Muscle layer of duodenum (tissue), 2 donors: ENCODE results near the gene INO80B.
"Not testable (repeated sequence)": the region's sequence is repeated elsewhere in the genome, so short reads cannot be mapped to it uniquely, and the experiment has no call there.

Experiments used
- H3K27ac ChIP-seq: one replicate; pipeline ENCODE4 v1.7.0; 2013; ENCODE audit warnings: mild to moderate bottlenecking, low read length
- H3K27me3 ChIP-seq: one replicate; pipeline ENCODE4 v1.7.0; 2013; ENCODE audit warnings: low read depth, mild to moderate bottlenecking, control low read depth, low read length
- H3K36me3 ChIP-seq, 2 donors: one replicate each; pipeline ENCODE4 v1.7.0; 2013; ENCODE audit warnings: low read length in 2 of 2, control low read depth in 1 of 2, mild to moderate bottlenecking in 1 of 2; ENCODE audit not compliant: insufficient read depth in 2 of 2, control insufficient read depth in 1 of 2
- H3K4me1 ChIP-seq, 2 donors: one replicate each; pipeline ENCODE4 v1.7.0; 2013; ENCODE audit warnings: low read length in 2 of 2, mild to moderate bottlenecking in 2 of 2, control low read depth in 1 of 2, moderate library complexity in 1 of 2; ENCODE audit not compliant: insufficient read depth in 2 of 2, control insufficient read depth in 1 of 2
- H3K4me3 ChIP-seq, 2 donors: one replicate each; pipeline ENCODE4 v1.7.0; 2013; ENCODE audit warnings: low read length in 2 of 2, low read depth in 1 of 2, mild to moderate bottlenecking in 1 of 2
- H3K9me3 ChIP-seq, 2 donors: one replicate each; pipeline ENCODE4 v1.7.0; 2013; ENCODE audit warnings: low read length in 2 of 2, control low read depth in 1 of 2, mild to moderate bottlenecking in 1 of 2; ENCODE audit not compliant: control insufficient read depth in 1 of 2
- donor health status: healthy.

INO80B gene

DNA sequence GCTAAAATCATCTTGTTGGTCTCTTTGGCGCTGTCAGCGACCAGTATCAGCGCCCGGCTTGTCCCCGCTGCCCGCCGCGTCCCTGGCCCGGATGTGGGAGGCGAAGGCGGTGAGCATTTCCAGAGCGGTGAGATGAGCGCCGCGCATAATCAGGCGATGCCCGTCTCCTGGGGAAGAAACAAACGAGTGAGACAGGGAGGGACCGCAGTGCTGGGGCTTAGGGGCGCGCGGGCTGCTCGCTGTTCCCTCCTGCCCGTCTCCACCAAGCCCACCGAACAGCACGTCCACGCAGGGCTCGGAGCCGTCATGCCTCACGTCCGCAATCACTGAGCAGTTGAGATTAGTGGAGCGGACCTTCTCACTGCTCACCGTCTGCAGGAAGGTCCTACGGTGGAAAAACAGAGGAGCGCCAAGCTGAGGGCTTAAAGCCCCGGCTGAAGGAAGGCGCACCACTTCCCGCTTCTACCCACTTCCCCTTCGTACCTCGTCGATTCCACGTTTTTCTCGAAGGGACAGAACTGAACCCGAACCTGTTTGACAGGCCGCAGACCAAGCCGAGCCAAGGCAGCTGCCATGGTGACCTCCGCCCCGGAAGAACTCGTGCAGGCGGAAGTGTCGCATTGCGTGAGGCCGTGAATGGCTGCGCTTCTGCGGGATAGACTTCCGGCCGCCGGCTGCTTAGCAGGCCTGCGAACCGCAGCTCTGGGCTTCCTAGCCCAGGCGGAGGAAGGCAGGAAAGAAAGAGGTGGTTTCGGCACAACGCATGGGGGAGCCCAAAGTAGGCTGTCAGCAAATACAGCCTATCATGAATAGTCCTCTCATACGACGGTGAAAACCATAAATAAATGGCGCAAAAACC is 17.4 kb downstream of the INO80B start, which contains the start of gene MRPL53:
TSS of gene MRPL53 (minus strand) at position 595 of the 859 bp plus-strand sequence. CDS start at position 575, 20 bp downstream.
- Histone ChIP-seq H3K36me3 (peaks cover 15 to 21% of the 10 kb centered on the region in 2 donors), H3K9me3 (no peaks in the 10 kb centered on the region), H3K27me3 (no peaks in the 10 kb centered on the region), H3K27ac (peak within 1 kb of the TSS; percentile 94), H3K4me1 (peaks cover 8 to 17% of the 10 kb centered on the region in 2 donors), H3K4me3 (peak within 1 kb of the TSS; percentile 85 to 94)

DNA sequence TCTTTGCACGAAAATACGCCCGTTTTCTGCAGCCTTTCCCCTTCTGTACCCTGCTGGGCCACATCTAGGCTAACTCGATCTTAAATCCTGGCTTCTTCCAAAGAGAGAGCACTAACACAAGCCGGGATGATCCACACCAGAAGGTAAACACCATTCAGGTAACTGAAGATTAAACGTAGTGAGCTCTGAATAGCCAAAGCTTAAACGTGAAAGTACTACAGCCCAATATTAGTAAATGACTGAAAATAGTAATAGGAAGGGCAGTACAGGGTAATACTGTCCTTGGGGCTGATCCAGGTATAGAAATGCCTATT is 18.0 kb downstream of the INO80B start:
- Histone ChIP-seq H3K27ac (peak overlapping the region; percentile 94), H3K4me1 (peaks cover 8 to 17% of the 10 kb centered on the region in 2 donors), H3K9me3 (no peaks in the 10 kb centered on the region), H3K36me3 (peaks cover 19 to 21% of the 10 kb centered on the region in 2 donors), H3K27me3 (no peaks in the 10 kb centered on the region), H3K4me3 (peak overlapping the region; percentile 85 to 94)

- H3K9me3 ChIP-seq = no peaks in the 10 kb centered on the region
- H3K4me1 ChIP-seq = peaks cover 8 to 17% of the 10 kb centered on the region in 2 donors
- no peak overlapping the region for H3K27ac ChIP-seq
- no peak overlapping the region for H3K4me3 ChIP-seq
- H3K36me3 ChIP-seq = peaks cover 19 to 21% of the 10 kb centered on the region in 2 donors
- H3K27me3 ChIP-seq = no peaks in the 10 kb centered on the region
Observed at GRCh38 chr2:74474481-74474880, 19.6 kb downstream of the INO80B start.

- peaks cover 8 to 17% of the 10 kb centered on the region in 2 donors for H3K4me1 ChIP-seq
Observed at GRCh38 chr2:74474899-74475298, 20.0 kb downstream of the INO80B start.

DNA sequence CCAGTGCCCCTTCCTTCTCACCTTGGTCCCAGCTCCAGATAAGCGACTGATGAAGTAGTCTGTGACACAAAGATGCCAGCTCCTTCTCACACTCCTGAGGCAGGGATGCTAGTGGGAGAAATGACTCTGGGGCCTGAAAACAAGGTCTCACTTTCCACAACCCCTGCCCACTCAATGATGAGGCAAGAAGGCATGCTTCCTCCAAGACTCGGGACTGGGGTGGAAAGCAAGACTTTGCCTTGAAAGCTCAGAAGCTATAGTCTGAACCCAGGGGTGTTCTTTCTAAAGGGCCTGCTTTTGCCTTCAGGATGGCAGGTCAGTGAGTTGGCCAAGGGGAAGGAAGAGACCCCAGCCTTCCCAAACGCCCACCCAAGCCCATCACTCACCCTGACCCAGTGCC is 26.5 kb downstream of the INO80B start:
- H3K27me3 ChIP-seq = no peaks in the 10 kb centered on the region
- no peaks in the 10 kb centered on the region for H3K9me3 ChIP-seq
- no peak overlapping the region for H3K27ac ChIP-seq
- H3K4me1 ChIP-seq = peaks cover 13 to 30% of the 10 kb centered on the region in 2 donors
- H3K4me3 ChIP-seq = peak overlapping the region; percentile 98
- peaks cover 11 to 13% of the 10 kb centered on the region in 2 donors for H3K36me3 ChIP-seq

More at GRCh38 chr2:74474899-74475298, 20.0 kb downstream of the INO80B start:
- Histone ChIP-seq H3K27me3 (no peaks in the 10 kb centered on the region), H3K36me3 (peaks cover 19 to 21% of the 10 kb centered on the region in 2 donors), H3K4me3 (no peak overlapping the region), H3K27ac (no peak overlapping the region), H3K9me3 (no peaks in the 10 kb centered on the region)

- H3K4me3 ChIP-seq = peak overlapping the region; percentile 98
- peak overlapping the region; percentile 96 for H3K27ac ChIP-seq
- peaks cover 13 to 30% of the 10 kb centered on the region in 2 donors for H3K4me1 ChIP-seq
- no peaks in the 10 kb centered on the region for H3K27me3 ChIP-seq
- H3K36me3 ChIP-seq = peaks cover 11 to 13% of the 10 kb centered on the region in 2 donors
- H3K9me3 ChIP-seq = no peaks in the 10 kb centered on the region
Observed at GRCh38 chr2:74481961-74482800, 27.3 kb downstream of the INO80B start.

GRCh38 chr2:74482801-74483674 is 28.2 kb downstream of the INO80B start, which contains the start of the genes CCDC142 and TTC31:
Gene CCDC142 (minus strand): TSS chr2:74482998. CDS start chr2:74482837, 161 bp downstream.
Gene TTC31 (plus strand): TSS chr2:74483081. CDS start chr2:74483096, 15 bp downstream.
- peaks cover 13 to 30% of the 10 kb centered on the region in 2 donors for H3K4me1 ChIP-seq
- H3K27ac ChIP-seq = peak within 1 kb of the TSS; percentile 96
- H3K36me3 ChIP-seq = peaks cover 7 to 18% of the 10 kb centered on the region in 2 donors
- peak within 1 kb of the TSS; percentile 98 for H3K4me3 ChIP-seq
- H3K9me3 ChIP-seq = no peaks in the 10 kb centered on the region
- H3K27me3 ChIP-seq = no peaks in the 10 kb centered on the region

GRCh38 chr2:74483675-74484164 is 28.8 kb downstream of the INO80B start:
- Histone ChIP-seq H3K4me1 (peaks cover 13 to 30% of the 10 kb centered on the region in 2 donors), H3K4me3 (peak overlapping the region; percentile 98), H3K36me3 (peaks cover 7 to 24% of the 10 kb centered on the region in 2 donors), H3K27ac (peak overlapping the region; percentile 96)
- not testable (repeated sequence) for H3K9me3 ChIP-seq, H3K27me3 ChIP-seq

DNA sequence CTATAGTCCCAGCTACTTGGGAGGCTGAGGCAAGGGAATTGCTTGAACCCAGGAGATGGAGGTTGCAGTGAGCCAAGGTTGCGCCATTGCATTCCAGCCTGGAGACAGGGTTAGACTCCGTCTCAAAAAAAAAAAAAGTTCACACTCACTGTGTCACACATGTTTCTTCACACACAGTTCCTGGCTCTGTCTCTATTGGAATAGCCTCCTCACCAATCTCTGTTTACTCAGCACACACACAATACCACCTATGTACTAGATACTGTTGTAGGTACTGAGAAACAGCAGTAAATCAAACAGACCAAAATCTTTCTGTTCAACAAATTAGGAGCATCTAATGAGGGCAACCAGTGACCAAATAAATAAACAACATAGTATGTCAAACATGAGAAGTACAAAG is 31.3 kb downstream of the INO80B start:
- H3K9me3 ChIP-seq = no peaks in the 10 kb centered on the region
- H3K4me3 ChIP-seq = no peak overlapping the region
- peaks cover 13 to 41% of the 10 kb centered on the region in 2 donors for H3K36me3 ChIP-seq
- H3K27me3 ChIP-seq = no peaks in the 10 kb centered on the region
- H3K27ac ChIP-seq = no peak overlapping the region
- peaks cover 7 to 24% of the 10 kb centered on the region in 2 donors for H3K4me1 ChIP-seq

DNA sequence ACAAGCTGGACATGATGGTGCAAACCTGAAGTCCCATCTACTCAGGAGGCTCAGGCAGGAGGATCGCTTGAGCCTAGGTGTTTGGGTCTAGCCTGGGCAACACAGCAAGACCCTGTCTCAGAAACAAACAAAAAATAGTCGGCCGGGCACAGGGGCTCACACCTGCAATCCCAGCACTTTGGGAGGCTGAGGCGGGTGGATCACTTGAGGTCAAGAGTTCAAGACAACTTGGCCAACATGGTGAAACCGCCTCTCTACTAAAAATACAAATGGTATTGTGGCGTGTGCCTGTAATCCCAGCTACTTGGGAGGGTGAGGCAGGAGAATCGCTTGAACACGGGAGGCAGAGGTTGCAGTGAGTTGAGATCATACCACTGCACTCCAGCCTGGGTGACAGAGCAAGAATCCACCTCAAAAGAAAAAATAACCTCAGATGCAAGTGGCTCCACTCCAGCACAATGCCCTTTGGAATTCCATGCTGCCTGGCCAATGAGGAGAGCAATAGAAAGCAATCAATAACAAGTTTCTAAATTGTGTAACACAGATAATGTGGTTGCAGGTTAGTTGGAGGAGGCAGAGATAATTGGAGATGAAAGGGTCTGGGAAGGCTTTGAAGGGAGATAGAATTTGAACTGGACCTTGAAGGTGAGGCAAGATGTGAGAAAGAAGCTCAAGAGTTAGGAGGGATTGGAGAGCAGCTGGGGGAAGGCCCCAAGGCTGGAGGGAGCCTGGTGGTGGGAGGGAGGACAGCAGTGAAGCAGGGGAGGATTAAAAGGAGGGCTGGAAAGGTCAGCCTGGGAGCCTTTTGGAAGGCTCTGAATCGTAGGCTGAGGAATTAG is 34.0 kb downstream of the INO80B start:
- Histone ChIP-seq H3K36me3 (peaks cover 41 to 69% of the 10 kb centered on the region in 2 donors), H3K27me3 (no peaks in the 10 kb centered on the region)

More for the DNA sequence above, 34.0 kb downstream of the INO80B start:
- Histone ChIP-seq H3K9me3 (no peaks in the 10 kb centered on the region), H3K4me3 (no peak overlapping the region), H3K27ac (no peak overlapping the region), H3K4me1 (peaks cover 0 to 6% of the 10 kb centered on the region in 2 donors)
